ENCODE measurements around the gene MAN1B1. TPM values are rescaled to one million over a fixed set of nuclear protein-coding genes. Genes with fewer than 3 reads are reported as not detected.

MAN1B1 gene
- total and polyA plus RNA-seq, 2 of the 8 experiments (the other 6 are each of a cell fraction or from before 2014, with no cell fraction given): 33.7 to 36.3 TPM

- Histone ChIP-seq H2BK12ac (ENCODE audit: low read depth, low read length) (no peak overlapping the region), H3K9ac (replicated peaks in 1 of 4; ENCODE audit: extremely low read depth in 1 of 4, low read depth in 3 of 4, low read length in 3 of 4) (no peak overlapping the region), H3K27ac (ENCODE audit: low read depth, low read length) (no peak overlapping the region), H2AFZ (ENCODE audit: low read length) (no peak overlapping the region), H4K91ac (replicated peaks; ENCODE audit: insufficient read length, low read length) (no peak overlapping the region), H3K4me2 (ENCODE audit: insufficient read depth in 1 of 2, low read depth in 2 of 2, low read length in 2 of 2) (no peak overlapping the region), H3K4ac (replicated peaks; ENCODE audit: insufficient read length, low read depth, low read length) (no peak overlapping the region), H4K5ac (ENCODE audit: insufficient read length, low read depth, low read length) (no peak overlapping the region), H2BK5ac (ENCODE audit: low read depth, low read length) (no peak overlapping the region), H2AK5ac (ENCODE audit: low read depth, low read length) (no peak overlapping the region), H2BK120ac (replicated peaks; ENCODE audit: low read depth, low read length) (no peak overlapping the region), H3K4me3 (ENCODE audit: extremely low read depth in 1 of 4, insufficient read depth in 2 of 4, low read depth in 3 of 4, low read length in 4 of 4) (no peak overlapping the region), H3K23ac (ENCODE audit: insufficient read length) (no peak overlapping the region), H3K36me3 (ENCODE audit: control insufficient read depth in 2 of 4, insufficient read depth in 4 of 4, low read length in 3 of 4) (peaks cover 0 to 3% (median 0%) of the 10 kb centered on the region in 4 experiments; a peak in 1 of 8 replicates), H2BK20ac (ENCODE audit: low read length) (no peak overlapping the region), H3K27me3 (replicated peaks in 1 of 4; ENCODE audit: control insufficient read depth in 3 of 4, extremely low read depth in 1 of 4, insufficient read depth in 3 of 4, low read length in 3 of 4) (no peaks in the 10 kb centered on the region; a peak in 3 of 7 replicates), H3K18ac (ENCODE audit: extremely low read depth, low read length) (no peak overlapping the region), H3K14ac (ENCODE audit: insufficient read length) (no peak overlapping the region), H3K79me2 (ENCODE audit: control insufficient read depth in 1 of 2, insufficient read depth in 2 of 2, low read length in 2 of 2) (no peaks in the 10 kb centered on the region), H4K8ac (ENCODE audit: extremely low read depth, insufficient read depth, low read length) (no peak overlapping the region), H3K23me2 (ENCODE audit: low read depth, low read length) (no peaks in the 10 kb centered on the region), H3K9me3 (ENCODE audit: insufficient read depth in 2 of 2, low read depth in 1 of 2, low read length in 1 of 2) (no peaks in the 10 kb centered on the region), H4K20me1 (replicated peaks in 1 of 2; ENCODE audit: control insufficient read depth in 1 of 2, insufficient read depth in 2 of 2, low read length in 2 of 2) (peaks cover 2 to 5% of the 10 kb centered on the region in 2 experiments), H2BK15ac (ENCODE audit: low read length) (no peak overlapping the region), H3K79me1 (ENCODE audit: low read depth, low read length) (no peaks in the 10 kb centered on the region), H3K56ac (replicated peaks; ENCODE audit: insufficient read length, low read depth, low read length) (no peak overlapping the region), H3K4me1 (replicated peaks in 1 of 4; ENCODE audit: control insufficient read depth in 3 of 4, insufficient read depth in 4 of 4, low read length in 3 of 4) (peaks cover 0 to 2% (median 0%) of the 10 kb centered on the region in 4 experiments; a peak in 4 of 7 replicates)
- DNase-seq (ENCODE audit: low read depth in 1 of 2, low spot score in 2 of 2): no peak
- CTCF ChIA-PET (ENCODE audit: partially characterized antibody): interaction anchor here (0.7 to 4.2 kb wide), 16 partner anchors 8 to 198 kb away, joined by 3 to 65 read pairs (median 16); partner anchors contain the start of genes ABCA2, CLIC3, PTGDS and SAPCD2
- WGBS, 2 experiments (ENCODE audit: extremely low coverage in 1 of 2, insufficient coverage in 1 of 2, insufficient read length in 1 of 2, insufficient replicate concordance in 2 of 2, low coverage in 1 of 2, low lambda C conversion rate in 2 of 2, missing lambda C conversion rate in 1 of 2): 89% methylated on average over 10 of the region's 13 CpGs; no CpG with 5 or more reads in 1 of the 2 experiments
- POLR2A ChIA-PET (ENCODE audit: partially characterized antibody): interaction anchor here (1.0 to 1.8 kb wide), 2 partner anchors 10 to 27 kb away, joined by 3 to 5 read pairs; no protein-coding TSS in a partner anchor
- no peak for FAIRE-seq
- TF ChIP-seq GABPA (IDR thresholded peaks at IDR 0.05; ENCODE audit: borderline replicate concordance, insufficient read depth, low read length) (no peak), HDAC2 (IDR thresholded peaks at IDR 0.05; ENCODE audit: borderline replicate concordance in 1 of 2, low read depth in 2 of 2, low read length in 2 of 2) (no peak), ZNF274 (IDR thresholded peaks at IDR 0.05; ENCODE audit: borderline replicate concordance, extremely low read depth, low read length) (no peak), TAF1 (IDR thresholded peaks at IDR 0.05; ENCODE audit: low read depth, low read length) (no peak), RBBP5 (IDR thresholded peaks at IDR 0.05; ENCODE audit: borderline replicate concordance, low read depth, low read length) (no peak), POLR2AphosphoS5 (IDR thresholded peaks at IDR 0.05; ENCODE audit: low read depth, low read length) (no peak), CHD1 (IDR thresholded peaks at IDR 0.05; ENCODE audit: low read depth, low read length) (no peak), RXRA (IDR thresholded peaks at IDR 0.05; ENCODE audit: insufficient read depth, low read depth, low read length) (no peak), TAF7 (optimal IDR thresholded peaks at IDR 0.05; ENCODE audit: borderline replicate concordance, low read depth, low read length) (no peak), POU5F1 (IDR thresholded peaks at IDR 0.05; ENCODE audit: low read depth, low read length) (no peak), POLR2A (IDR thresholded peaks at IDR 0.05; ENCODE audit: control extremely low read depth in 1 of 2, low read depth in 2 of 2, low read length in 2 of 2) (no peak), SIX5 (IDR thresholded peaks at IDR 0.05; ENCODE audit: low read depth, low read length) (no peak), SIRT6 (IDR thresholded peaks at IDR 0.05; ENCODE audit: low read length) (no peak), PHF8 (conservative IDR thresholded peaks at IDR 0.05; ENCODE audit: low read depth, low read length) (no peak)
Observed at GRCh38 chr9:137037035-137037434, 49.8 kb upstream of the MAN1B1 start.
